NCI-H82 (cell line): Measurements from ENCODE around the gene LEKR1.
"Not testable (repeated sequence)": the region's sequence is repeated elsewhere in the genome, so short reads cannot be mapped to it uniquely, and the experiment has no call there.

Experiments used
- DNase-seq: peaks from one replicate; lab custom pipeline; 2025; lab: John Stamatoyannopoulos, UW

Gene LEKR1

DNA sequence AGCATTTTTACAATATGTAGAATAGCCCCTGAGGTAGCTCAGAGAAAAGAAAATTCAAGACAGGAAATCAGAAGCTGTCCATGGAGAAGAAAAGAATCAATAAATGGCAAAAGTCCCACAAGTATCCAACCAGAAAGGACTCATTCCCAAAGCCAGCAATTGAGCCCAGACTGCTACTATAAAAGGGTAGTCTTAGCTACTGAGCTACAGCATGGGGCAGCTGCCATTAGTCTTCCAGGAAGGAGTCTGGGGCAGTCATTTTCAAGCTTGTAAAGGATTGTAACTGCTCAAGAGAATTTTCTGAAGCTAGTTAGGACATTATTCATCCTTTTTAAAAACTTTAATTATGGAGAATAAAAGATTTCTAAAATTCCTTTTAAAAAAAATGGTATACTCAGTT, 10.5 kb downstream of the LEKR1 start:
- DNase-seq = no peak

DNA sequence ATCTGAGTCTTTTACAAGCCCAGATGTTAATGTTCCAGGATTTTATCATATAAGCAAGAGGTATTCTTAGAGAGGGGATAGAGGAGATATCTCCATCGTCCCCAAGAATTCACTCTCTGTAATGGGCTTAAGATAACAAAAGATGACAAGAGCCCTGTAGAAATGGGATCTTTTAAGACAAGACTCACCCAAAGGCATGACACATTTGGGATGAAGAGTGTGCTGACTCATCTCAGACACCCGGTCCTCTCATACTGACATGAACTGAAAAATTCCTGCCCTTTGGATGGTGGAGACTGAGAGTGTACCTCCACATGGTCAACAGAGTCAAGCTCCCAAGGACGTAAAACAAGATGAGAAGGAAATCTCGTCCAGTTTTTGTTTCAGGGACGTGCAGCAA, 11.0 kb downstream of the LEKR1 start:
- no peak for DNase-seq

DNA sequence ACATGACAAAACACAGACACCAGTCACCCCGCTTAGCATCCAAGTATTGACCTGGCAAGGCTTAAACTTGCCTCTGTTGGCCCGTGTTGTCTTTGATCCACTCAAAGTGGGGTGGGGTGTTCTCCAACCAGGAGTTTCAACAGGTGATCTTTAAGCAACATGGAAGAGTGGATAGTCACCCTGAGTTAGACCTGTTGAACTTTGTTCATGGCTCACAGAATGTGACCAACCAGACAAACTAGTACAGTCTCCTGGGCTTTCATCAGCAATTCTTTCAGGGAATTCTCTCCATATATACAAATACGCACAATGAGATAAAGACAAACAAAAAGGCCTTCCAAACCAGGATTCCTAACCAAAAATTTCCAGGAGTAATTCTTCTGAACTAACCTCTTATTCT, 11.9 kb downstream of the LEKR1 start:
- no peak for DNase-seq

DNA sequence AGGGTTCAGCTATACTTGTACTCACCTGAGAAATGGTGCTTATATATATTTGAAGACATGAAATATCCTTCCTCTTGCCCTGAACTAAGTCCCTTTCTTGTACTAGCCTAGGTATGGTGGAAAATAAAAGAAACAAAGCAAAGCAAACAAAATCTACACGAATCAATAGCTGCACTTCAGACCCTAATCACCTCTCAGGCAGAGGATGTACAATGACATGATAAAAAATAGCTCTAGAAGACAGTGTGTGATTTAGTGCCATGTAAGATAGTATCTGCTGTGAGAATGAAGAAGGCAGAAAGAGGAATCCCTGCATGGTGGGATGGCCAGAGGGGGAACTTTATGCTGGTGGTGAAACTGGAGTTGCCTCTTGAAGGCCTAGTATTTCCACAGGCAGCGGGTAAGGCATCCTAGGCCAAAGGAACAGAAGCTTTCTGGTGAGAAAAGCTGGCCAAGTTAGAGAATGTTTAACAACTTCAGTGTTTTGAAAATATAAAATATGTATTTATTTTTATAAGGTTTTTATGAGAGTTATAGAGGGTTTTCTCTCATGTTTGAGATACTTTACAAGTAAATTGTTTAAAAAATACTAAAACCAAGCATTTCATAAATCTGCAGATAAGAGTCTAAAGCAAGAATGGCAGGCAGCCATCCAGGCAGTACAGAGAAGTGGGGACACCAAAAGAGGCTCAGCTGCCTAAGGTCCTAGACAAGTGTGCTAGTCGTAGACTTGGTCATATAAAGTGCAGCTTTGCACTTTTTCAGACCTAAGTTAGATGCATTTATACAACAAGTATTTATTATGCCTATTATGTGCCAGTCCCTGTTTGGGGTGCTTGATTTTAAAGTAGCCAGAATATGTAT, 14.9 kb downstream of the LEKR1 start:
- no peak for DNase-seq

DNA sequence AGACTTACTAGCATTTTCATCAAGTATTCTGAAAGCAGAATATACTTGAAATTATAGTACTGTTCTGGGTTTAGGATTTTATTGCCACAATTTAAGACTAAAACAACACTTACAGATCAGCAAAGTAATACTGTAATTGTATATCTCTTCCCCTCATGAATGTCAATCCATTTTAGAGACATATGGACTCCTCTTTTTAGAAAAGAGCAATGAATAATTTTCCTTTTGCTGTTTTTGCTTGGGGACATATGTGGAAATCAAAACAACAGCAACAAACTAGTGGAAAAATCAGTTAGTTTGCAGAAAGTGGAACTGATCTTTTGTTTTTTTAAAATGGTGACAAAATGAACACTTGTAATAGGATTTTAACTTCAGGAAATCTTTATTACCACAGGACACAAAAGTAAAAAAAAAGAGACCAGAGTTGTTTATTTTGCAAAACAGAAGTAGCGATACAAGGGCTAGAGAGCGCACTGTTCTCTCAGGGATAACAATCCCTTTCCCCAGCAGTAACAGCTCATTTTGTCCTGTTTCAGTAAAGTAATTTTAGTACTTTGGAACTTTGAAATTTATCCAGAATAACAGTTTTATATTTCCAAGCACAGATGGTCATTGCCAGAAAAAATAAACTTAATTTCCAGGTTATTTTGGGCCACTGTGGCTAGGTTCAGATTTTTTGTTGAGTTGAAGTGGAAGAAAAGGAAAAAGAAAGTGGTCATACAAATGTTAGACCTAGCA, 17.1 kb downstream of the LEKR1 start:
- no peak for DNase-seq

DNA sequence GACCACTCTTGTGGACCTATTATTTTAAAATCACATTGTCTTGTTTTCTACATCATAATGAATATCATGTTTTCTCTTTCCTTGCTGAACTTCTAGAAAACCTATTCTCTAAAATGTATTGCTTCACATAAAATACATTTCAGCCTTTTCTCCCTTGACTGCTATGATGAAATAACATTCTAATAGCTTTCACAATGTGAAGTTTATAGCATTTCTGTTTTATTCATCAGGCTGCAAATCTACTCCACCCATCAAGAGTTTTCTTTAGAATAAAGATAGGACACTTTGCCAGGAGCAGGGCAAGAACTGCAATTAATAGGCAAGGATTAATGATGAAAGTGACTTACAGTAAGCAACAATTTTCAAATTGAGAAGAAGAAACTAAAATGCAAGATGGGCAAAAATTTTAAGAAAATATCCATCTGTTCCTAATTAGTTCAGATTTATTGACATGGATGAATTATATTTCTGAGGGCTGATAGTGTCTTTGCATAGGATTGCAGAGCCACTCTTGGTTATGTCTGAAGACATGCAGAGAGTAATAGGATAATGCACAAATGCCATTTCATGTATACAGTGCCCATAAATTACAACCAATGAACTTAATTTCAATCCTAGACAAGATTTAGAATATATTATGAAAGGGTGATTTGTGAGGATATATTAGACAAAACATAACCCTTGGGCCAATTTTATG, 21.7 kb downstream of the LEKR1 start:
- DNase-seq = no peak

DNA sequence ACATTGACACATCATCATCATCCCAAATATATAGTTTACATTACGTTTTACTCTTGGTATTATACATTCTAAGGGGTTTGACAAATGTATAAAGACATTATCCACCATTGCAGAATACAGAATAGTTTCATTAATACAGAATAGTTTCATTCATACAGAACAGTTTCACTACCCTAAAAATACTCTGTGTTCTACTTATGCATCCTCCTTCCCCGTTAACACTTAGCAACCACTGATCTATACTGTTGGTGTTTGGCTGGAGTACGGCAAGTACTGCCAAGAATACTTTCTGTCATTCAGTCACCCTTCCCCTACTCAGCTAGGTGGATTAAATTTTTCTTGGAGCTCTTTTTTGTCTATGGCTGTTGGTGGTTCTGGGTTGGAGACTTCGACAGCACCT, 33.4 kb downstream of the LEKR1 start:
- no peak for DNase-seq

DNA sequence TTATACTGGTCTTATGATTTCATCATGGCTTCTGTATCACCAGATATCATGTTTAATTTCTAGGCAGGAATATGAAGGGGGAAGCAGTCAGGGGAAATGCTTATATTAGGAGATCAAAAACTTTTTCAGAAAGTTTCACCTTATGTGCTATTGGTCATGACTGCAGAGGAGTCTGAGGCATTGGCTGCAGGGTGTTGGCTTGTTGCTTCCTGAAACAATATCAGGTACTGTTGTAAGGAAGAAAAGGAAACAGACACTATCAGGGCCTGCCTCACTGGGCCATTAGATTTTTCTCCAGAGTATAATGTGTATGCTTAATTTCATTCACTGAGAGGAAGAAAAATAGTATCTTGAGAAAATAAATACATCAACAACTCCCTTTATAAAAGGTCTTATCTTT, 34.7 kb downstream of the LEKR1 start:
- DNase-seq = no peak

DNA sequence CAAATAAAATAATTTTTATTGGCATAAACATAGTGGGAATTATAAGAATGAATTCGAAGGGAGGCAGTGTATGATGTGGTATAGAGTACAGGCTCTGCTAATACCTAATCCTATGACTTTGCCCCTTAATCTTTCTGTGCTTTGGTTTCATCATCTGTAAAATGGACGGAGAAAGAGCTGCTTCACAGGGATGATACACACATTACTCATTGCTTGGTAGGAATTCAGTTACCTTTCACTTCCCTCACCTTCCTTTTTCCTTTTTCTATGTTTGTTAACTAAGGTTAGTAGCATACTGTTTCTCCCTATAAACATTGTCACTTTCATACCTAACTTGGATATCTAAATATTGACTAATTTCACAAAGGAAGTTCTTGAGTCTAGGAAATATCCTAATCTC, 36.2 kb downstream of the LEKR1 start:
- DNase-seq = no peak

DNA sequence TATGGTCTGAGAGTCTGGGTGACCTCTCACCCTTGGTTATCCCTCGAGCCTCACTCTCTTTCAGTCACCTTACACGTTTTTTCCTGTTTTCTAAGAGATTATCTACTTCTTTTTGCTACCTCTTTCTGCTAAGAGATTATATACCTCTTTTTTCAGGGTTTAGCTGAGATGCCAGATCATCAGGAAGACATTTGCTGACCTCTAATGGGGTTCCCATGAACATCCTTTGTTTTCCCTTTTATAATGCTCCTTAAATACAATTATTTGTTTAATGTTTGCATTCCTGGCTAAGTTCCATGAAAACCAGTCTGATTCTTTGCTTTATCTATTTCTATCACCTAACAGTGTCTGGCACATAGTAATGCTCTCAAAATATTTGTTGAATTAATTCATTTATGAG, 39.6 kb downstream of the LEKR1 start:
- DNase-seq = no peak

DNA sequence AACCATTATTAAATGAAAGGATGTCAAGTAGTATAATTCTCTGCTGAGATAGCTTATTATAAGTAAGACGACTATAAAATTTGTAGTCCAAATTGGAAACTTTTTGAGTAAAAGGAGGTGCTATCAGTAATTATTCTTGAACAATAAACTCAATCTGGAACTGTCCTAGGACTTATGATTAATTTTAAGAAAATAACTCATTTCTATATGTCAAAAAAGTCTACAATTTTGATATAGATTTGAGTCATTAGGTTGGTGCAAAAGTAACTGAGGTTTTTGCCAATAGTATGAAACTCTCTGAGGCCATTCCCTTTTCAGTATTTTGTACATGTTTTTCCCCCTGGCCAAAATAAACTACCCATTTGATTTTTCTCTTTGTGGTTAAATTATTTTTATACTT, 41.0 kb downstream of the LEKR1 start:
- no peak for DNase-seq

DNA sequence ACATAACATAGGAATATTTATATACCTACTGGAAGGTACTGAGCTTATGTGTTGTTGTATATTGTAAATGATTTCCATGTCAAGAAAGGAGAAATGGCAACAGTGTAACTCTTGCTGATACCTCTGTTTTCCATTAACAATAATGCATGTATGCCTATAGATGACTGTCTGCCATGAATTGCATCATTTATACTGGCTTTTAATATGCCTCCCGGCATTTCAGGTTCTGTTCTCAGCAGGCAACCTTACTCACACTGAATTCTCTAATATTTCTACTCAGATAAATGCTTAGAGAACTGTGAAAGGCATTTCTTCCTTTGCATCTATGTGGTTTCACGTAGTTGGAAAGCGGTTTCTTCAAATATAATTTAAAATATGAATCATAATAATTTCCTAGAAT, 41.8 kb downstream of the LEKR1 start:
- no peak for DNase-seq

DNA sequence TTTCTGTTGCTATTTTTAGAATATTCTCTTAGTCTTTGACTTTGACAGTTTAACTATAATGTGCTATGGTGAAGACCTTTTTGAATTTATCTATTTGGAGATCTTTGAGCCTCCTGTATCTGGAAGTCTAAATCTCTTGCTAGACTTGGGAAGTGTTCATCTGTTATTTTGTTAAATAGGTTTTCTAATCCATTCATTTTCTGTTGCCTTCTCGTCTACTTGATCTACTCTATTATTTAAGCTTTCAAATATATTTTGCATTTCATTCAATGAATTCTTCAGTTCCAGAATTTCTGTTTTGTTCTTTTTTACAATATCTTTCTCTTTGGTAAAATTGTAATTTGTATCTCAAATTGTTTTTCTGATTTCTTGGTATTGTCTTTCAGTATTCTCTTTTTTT, 47.8 kb downstream of the LEKR1 start:
- no peak for DNase-seq

DNA sequence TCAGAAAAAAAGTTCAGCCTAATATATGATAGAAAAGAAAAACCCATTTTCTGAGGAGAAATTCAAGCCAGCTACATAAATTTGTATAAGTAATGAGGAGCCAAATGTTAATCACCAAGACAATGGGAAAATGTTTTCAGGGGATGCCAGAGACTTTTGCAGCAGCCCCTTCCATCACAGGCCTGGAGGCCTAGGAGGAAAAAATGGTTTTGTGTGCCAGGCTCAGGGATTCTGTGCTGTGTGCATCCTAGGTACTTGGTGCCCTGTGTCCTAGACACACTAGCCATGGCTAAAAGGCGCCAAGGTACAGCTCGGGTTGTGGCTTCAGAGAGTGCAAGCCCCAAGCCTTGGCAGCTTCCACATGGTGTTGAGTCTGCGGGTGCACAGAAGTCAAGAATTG, 53.3 kb downstream of the LEKR1 start:
- DNase-seq = not testable (repeated sequence)

DNA sequence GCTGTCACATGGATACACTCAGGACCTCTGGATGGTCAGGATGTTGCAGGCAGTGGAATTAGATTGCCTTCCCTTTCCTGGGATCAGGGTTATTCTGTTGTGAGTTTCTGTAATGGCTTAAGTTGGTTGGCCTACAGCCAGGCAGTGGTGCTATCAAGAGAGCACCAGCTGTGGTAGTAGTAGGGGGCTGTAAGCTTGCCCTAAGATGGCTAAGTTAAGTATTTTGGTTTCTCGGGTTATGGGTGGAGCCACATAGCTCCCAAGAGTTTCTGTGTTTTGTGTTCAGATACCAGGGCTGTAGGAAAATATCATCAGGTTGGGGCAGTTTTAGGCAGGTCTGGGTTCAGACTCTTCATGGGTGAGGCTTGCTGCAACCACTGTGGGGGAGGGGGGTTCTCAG, 59.6 kb downstream of the LEKR1 start:
- DNase-seq = no peak

DNA sequence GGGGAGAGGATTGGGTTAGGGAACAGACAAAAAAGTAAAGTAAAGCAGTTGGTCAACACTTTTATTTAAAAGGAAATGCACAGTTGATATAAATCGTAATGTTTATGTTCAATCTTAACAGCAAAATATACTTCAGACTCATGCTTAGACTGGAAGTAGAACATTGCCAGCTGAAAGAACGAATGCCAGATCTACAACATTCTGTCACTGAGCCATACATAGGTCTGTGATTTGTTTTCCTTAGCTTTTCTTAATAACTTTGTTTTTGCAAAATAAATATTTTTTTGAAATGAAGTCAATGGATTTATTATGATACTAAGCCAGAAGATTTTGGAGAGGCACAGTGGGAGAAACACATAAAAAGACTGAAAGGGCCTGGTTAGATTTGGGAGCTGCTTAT, 62.0 kb downstream of the LEKR1 start:
- no peak for DNase-seq

DNA sequence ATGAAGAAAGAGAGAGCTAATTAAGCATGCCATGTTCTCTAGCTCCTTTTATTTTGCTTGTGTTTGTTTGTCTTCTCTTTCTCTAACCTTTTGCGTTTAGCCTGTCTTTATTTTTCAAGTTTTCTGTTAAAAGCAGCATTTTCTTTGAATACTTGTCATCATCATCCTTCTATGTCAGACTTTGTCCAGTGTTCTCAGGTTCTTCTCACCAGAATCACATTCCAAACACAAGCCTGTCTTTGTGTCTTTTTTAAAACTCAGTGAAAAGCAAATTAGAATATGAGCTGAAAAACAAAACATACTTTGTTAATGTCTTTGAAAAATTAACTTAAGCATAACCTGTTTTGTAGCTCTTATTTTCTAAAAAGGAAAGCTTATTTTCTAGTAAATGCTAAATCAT, 62.4 kb downstream of the LEKR1 start:
- no peak for DNase-seq

DNA sequence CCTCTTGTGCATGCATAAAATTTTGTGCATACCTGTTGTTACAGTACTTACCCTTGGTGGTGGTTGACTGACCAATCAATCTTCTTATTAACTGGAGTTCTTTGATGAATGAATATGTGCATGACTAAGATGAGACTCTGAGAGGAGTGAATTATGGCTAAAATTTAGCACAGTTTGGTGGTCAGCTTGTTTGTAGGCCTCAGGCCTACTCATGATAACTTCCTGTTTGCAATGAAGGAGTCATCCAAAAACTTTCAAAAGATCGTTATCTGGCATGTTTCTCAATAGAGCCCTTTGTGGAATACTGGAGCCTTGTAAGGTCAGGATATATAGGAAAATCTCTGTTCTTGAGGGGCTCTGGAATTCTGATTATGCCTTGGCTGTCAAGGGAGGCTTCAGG, 66.5 kb downstream of the LEKR1 start:
- no peak for DNase-seq

DNA sequence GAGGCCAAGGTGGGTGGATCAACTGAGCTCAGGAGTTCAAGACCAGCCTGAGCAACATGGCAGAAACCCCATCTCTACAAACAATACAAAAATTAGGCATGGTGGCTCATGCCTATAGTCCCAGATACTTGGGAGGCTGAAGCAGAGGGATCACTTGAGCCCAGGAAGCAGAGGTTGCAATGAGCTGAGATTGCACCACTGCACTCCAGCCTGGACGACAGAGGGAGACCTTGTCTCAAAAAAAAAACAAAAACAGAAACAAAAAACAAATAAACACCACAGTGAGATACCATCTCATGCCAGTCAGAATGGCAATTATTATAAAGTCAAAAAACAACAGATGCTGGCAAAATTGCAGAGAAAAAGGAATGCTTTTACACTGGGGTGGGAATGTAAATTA, 69.2 kb downstream of the LEKR1 start:
- DNase-seq = not testable (repeated sequence)

DNA sequence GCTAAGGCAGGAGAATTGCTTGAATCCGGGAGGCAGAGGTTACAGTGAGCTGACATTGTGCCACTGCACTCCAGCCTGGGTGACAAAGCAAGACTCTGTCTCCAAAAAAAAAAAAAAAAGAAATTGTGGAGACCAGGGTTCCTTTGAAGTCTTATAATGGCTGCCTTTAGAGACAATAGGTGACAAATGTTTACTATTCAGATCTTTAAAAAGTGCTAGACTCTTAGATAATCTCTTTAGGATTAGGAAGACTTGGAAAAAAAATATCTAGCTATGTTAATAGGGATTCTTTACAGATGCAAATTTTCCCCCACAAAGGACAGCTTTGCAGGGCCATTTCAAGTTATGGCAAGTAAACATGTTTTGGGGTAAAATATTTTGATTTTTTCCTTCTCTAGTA, 71.7 kb downstream of the LEKR1 start:
- DNase-seq = not testable (repeated sequence)

DNA sequence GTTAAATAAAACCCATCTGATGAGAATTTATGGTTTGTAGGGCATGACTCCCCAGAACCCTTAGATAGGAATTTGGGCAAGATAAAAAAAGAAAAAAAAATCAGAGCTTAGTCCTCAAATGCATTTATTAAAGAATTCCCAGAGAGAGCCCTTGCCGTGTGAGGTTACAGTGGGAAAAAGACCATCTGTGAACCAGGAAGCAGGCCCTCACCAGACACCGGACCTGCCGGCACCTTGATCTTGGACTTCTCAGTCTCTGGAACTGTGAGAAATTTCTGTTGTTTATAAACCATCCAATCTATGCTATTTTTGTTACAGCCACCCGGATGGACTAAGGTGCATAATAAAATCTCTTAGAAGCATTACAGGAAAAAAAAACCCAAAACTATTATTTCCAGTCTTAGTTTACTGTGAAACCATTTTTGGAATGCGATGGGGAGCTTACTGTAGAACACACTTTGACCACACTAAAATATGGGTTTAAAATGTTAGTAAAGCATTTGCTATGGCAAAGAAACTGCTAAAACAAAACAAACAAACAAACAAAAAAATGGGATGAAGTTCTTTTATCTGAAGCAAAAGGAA, 72.2 kb downstream of the LEKR1 start:
- no peak for DNase-seq

DNA sequence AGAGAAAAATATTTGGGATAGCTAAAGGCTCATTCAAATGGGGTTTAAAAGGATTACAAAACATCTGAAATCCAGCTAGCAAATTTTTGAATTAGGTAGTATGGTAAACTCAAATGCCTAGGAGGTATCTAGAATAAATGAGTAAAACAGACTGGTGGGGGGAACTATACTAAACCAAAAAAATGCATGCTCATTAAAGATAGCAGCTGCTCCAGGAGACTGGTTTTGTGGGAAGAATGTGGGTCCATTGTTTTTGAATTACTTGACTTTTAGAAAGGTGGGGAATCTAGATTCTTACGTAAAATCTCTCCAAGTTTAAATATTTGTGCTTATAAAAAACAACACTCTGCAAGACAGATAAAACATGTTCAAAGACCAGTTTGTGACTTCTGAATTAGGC, 73.8 kb downstream of the LEKR1 start:
- no peak for DNase-seq

DNA sequence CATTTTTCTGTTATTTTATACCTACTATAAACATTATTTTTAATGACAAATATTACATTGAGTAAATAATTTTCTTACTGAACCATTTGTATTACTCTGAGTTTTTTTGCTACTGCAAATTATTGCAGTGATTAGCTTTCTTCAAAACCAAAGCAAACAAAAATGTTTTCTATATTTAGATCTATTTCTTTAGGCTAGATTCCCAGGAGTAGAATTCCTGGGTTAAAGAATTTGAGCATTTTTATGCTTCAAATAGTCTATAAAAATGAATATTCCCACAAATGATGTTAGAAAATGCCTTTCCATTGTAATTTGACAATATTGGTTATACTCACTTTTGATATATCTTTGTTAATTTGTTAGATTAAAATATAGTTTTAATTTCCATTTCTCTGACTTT, 76.8 kb downstream of the LEKR1 start:
- no peak for DNase-seq
